ENCODE measurements around the gene UBE2S. TPM values are rescaled to one million over a fixed set of nuclear protein-coding genes. Genes with fewer than 3 reads are reported as not detected.

Gene UBE2S
- total RNA-seq, 1 experiment from 2014 or later: 393 TPM

DNA sequence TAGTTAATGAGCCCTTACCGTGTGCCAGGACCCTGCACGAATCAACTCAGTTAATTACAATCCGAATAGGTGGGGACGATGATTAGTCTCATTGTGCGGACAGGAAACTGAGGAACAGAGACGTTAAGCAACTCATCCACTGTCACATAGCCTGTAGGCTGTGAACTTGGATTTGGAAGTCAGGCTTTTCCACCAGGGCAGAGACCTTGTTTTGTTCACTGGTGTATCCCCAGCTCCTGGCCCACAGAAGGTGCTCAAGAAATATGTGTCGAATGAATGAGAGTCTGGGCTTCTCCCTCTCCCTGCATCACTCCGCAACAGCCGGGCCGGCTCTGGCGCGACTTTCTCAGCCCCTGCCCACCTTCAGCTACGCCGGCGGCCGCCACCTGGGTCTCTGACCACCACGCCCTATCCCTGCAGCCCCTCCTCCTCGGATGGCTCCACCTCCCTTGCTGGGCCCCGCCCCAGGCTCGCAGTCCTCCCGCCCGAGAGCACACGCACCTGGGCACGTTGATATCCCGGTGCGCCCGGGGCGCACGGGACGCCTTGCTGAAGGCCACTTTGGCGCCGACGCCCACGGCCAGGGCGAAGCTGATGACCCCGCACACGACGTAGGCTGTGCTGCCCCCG, 34.2 kb upstream of the UBE2S start:
- no peak overlapping the region for H2BK15ac ChIP-seq (ENCODE audit: low read depth, low read length)
- no CpG with 5 or more reads among the region's 39 CpGs for WGBS (ENCODE audit: extremely low coverage, insufficient read length, low lambda C conversion rate)
- no peak overlapping the region for H3K23ac ChIP-seq (ENCODE audit: insufficient read length, low read depth, low read length)
- H3K27ac Mint-ChIP-seq: no peak overlapping the region
- no peak overlapping the region for H2AFZ ChIP-seq (ENCODE audit: low read length)
- H3K9me3 Mint-ChIP-seq: peaks cover 0 to 5% of the 10 kb centered on the region in 2 experiments; a peak in 3 of 5 replicates
- peaks cover 34% of the 10 kb centered on the region for H3K27me3 ChIP-seq (ENCODE audit: insufficient read depth, low read length)
- H3T11ph ChIP-seq (ENCODE audit: low read length): no peak overlapping the region
- TF ChIP-seq, protein P1, sequence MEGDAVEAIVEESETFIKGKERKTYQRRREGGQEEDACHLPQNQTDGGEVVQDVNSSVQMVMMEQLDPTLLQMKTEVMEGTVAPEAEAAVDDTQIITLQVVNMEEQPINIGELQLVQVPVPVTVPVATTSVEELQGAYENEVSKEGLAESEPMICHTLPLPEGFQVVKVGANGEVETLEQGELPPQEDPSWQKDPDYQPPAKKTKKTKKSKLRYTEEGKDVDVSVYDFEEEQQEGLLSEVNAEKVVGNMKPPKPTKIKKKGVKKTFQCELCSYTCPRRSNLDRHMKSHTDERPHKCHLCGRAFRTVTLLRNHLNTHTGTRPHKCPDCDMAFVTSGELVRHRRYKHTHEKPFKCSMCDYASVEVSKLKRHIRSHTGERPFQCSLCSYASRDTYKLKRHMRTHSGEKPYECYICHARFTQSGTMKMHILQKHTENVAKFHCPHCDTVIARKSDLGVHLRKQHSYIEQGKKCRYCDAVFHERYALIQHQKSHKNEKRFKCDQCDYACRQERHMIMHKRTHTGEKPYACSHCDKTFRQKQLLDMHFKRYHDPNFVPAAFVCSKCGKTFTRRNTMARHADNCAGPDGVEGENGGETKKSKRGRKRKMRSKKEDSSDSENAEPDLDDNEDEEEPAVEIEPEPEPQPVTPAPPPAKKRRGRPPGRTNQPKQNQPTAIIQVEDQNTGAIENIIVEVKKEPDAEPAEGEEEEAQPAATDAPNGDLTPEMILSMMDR (conservative IDR thresholded peaks at IDR 0.05): no peak
- no peak overlapping the region for H3K4ac ChIP-seq (ENCODE audit: low read depth, low read length)
- H3K36me3 Mint-ChIP-seq (ENCODE audit: insufficient read depth in 1 of 3, low read depth in 3 of 3): no peaks in the 10 kb centered on the region; a peak in 1 of 7 replicates
- H3K14ac ChIP-seq (ENCODE audit: insufficient read depth, low read length): no peak overlapping the region
- 0 out of 2 replicates have a peak, but pooled peaks cover 2% of the 10 kb centered on the region for H3K4me1 ChIP-seq (ENCODE audit: insufficient read depth, low read length)
- no peak overlapping the region for H4K91ac ChIP-seq (ENCODE audit: insufficient read length, low read depth, low read length)
- peaks cover 21% of the 10 kb centered on the region for H3K23me2 ChIP-seq (ENCODE audit: insufficient read length, low read depth, low read length, poor library complexity, severe bottlenecking)
- peak; percentile 89 for DNase-seq
- H3K27me3 Mint-ChIP-seq (ENCODE audit: low read depth): peaks cover 52% of the 10 kb centered on the region
- H2BK20ac ChIP-seq (ENCODE audit: low read depth, low read length, poor library complexity, severe bottlenecking): no peak overlapping the region
- H4K8ac ChIP-seq (replicated peaks; ENCODE audit: insufficient read length, low read depth, low read length): no peak overlapping the region
- no peaks in the 10 kb centered on the region for H3K79me2 ChIP-seq (ENCODE audit: insufficient read depth, low read length)
- no peaks in the 10 kb centered on the region for H3K9me3 ChIP-seq (ENCODE audit: control insufficient read depth, low read depth, low read length)
- H4K5ac ChIP-seq (ENCODE audit: insufficient read length, low read depth, low read length): no peak overlapping the region
- H3K4me2 ChIP-seq (ENCODE audit: insufficient read depth, insufficient read length, low read length): peak overlapping the region; percentile 69
- H3K4me1 Mint-ChIP-seq: peaks cover 13 to 31% of the 10 kb centered on the region in 2 experiments
- H2BK120ac ChIP-seq (ENCODE audit: low read depth, low read length, poor library complexity, severe bottlenecking): no peak overlapping the region
- no peak overlapping the region for H3K56ac ChIP-seq (ENCODE audit: insufficient read length, low read depth, low read length)
- H2BK12ac ChIP-seq (ENCODE audit: insufficient read length, low read depth, low read length): no peak overlapping the region
- H3K79me1 ChIP-seq (ENCODE audit: insufficient read depth, low read depth, low read length, poor library complexity, severe bottlenecking): no peaks in the 10 kb centered on the region
- H3K27ac ChIP-seq (ENCODE audit: insufficient read length, low read depth, low read length): no peak overlapping the region
- no peak overlapping the region for H2BK5ac ChIP-seq (ENCODE audit: insufficient read length, low read length)
- no peaks in the 10 kb centered on the region for H4K20me1 ChIP-seq (ENCODE audit: control insufficient read depth, insufficient read depth, insufficient read length)
- no peak overlapping the region for H3K9ac ChIP-seq (ENCODE audit: extremely low read depth, insufficient read length, low read length)
- H3K4me3 Mint-ChIP-seq: peak overlapping the region; percentile 38 to 75
- no peak overlapping the region for H3K18ac ChIP-seq (ENCODE audit: insufficient read length, low read depth, low read length)
- H2AK5ac ChIP-seq (ENCODE audit: insufficient read length, low read length): no peak overlapping the region
